Activated B cell treated with CpG ODN at 0.5 μM for 24 hours (primary cell): ENCODE results near the gene MCOLN1. TPM values are rescaled to one million over a fixed set of nuclear protein-coding genes. Genes with fewer than 3 reads are reported as not detected.

ENCODE experiments used
- ATAC-seq: fragments of 200-7000 bp; cut with Tn5 transposase; one replicate; pipeline ENCODE4 v1.10.0; 2021; ENCODE audit warnings: low read depth, mild to moderate bottlenecking, moderate library complexity
- CTCF ChIA-PET: fragments of 350-600 bp; sonication (Branson Sonifier 250); formaldehyde crosslinking; loops from one replicate; lab custom pipeline; 2021; ENCODE audit warnings: antibody characterized with exemption; lab: Charles Lee
- POLR2A ChIA-PET: fragments of 350-600 bp; sonication (Branson Sonifier 250); formaldehyde crosslinking; loops from one replicate; lab custom pipeline; 2021; ENCODE audit warnings: antibody characterized with exemption; lab: Charles Lee
- DNase-seq: peaks from one replicate; pipeline ENCODE4 v3.0.0; 2022
- H3K27ac Mint-ChIP-seq: one replicate; pipeline ENCODE4 v1.8.0; 2020; ENCODE audit warnings: mixed read lengths
- H3K27me3 Mint-ChIP-seq: one replicate; pipeline ENCODE4 v1.8.0; 2021; ENCODE audit warnings: mixed read lengths
- H3K36me3 Mint-ChIP-seq: one replicate; pipeline ENCODE4 v1.8.0; 2021; ENCODE audit warnings: low read depth, mixed read lengths
- H3K4me1 Mint-ChIP-seq: one replicate; pipeline ENCODE4 v1.8.0; 2021; ENCODE audit warnings: mixed read lengths
- H3K4me3 Mint-ChIP-seq: one replicate; pipeline ENCODE4 v1.8.0; 2020; ENCODE audit warnings: mild to moderate bottlenecking, mixed read lengths
- H3K9me3 Mint-ChIP-seq: one replicate; pipeline ENCODE4 v1.8.0; 2020; ENCODE audit warnings: mixed read lengths
- CTCF ChIP-seq: fragments of 200-600 bp; IDR thresholded peaks from one replicate; pipeline ENCODE4 v1.8.0; 2022; ENCODE audit warnings: antibody characterized with exemption, mild to moderate bottlenecking
- intact Hi-C: fragments of 100-400 bp; cut with micrococcal nuclease; formaldehyde crosslinking; loops from one replicate; pipeline ENCODE4 v1.15.1; 2024
- total RNA-seq: library from RNA; stranded (reverse); gene quantifications from 2 replicates; pipeline ENCODE4 v1.2.3, GENCODE V29; 2022

Gene MCOLN1
- total RNA-seq, 1 donor from 2014 or later = 13.7 TPM

- Mint-ChIP-seq H3K27ac (no peak overlapping the region), H3K36me3 (no peaks in the 10 kb centered on the region), H3K27me3 (peaks cover 41% of the 10 kb centered on the region), H3K9me3 (no peaks in the 10 kb centered on the region), H3K4me3 (peak overlapping the region; percentile 28), H3K4me1 (peaks cover 14% of the 10 kb centered on the region)
- intact Hi-C loops = no loop called here
- no peak for TF ChIP-seq CTCF
- CTCF ChIA-PET = no interaction called here
- DNase-seq (no peak), ATAC-seq (no peak)
- POLR2A ChIA-PET = no interaction called here
Observed at GRCh38 chr19:7500811-7501450, 21.5 kb upstream of the MCOLN1 start.

- DNase-seq (no peak), ATAC-seq (no peak)
- Mint-ChIP-seq H3K36me3 (no peaks in the 10 kb centered on the region), H3K27me3 (peaks cover 41% of the 10 kb centered on the region), H3K4me1 (peaks cover 18% of the 10 kb centered on the region), H3K4me3 (no peak overlapping the region), H3K27ac (no peak overlapping the region), H3K9me3 (no peaks in the 10 kb centered on the region)
- intact Hi-C loops = no loop called here
- POLR2A ChIA-PET = no interaction called here
- TF ChIP-seq CTCF = no peak
- CTCF ChIA-PET = no interaction called here
Observed at GRCh38 chr19:7502552-7502951, 19.9 kb upstream of the MCOLN1 start.

- intact Hi-C loops = no loop called here
- no peak for DNase-seq
Observed at GRCh38 chr19:7504684-7505083, 17.7 kb upstream of the MCOLN1 start.

GRCh38 chr19:7505288-7505681, 17.1 kb upstream of the MCOLN1 start:
- no peak for ATAC-seq
- H3K27ac Mint-ChIP-seq = no peak overlapping the region
- no peaks in the 10 kb centered on the region for H3K36me3 Mint-ChIP-seq
- CTCF ChIA-PET = no interaction called here
- no peak overlapping the region for H3K4me3 Mint-ChIP-seq
- TF ChIP-seq CTCF = no peak
- intact Hi-C loops = no loop called here
- POLR2A ChIA-PET = interaction anchor here (0.6 kb wide), 1 partner anchor 78 kb away, joined by 7 read pairs; no protein-coding TSS in a partner anchor
- H3K9me3 Mint-ChIP-seq = no peaks in the 10 kb centered on the region
- DNase-seq = no peak
- H3K27me3 Mint-ChIP-seq = peaks cover 37% of the 10 kb centered on the region
- peaks cover 17% of the 10 kb centered on the region for H3K4me1 Mint-ChIP-seq

More at GRCh38 chr19:7504684-7505083, 17.7 kb upstream of the MCOLN1 start:
- H3K27ac Mint-ChIP-seq = no peak overlapping the region
- ChIA-PET CTCF (no interaction called here), POLR2A (interaction anchor here (0.6 kb wide), 1 partner anchor 79 kb away, joined by 7 read pairs; no protein-coding TSS in a partner anchor)
- H3K36me3 Mint-ChIP-seq = no peaks in the 10 kb centered on the region
- H3K4me1 Mint-ChIP-seq = peaks cover 17% of the 10 kb centered on the region
- H3K27me3 Mint-ChIP-seq = peaks cover 40% of the 10 kb centered on the region
- H3K4me3 Mint-ChIP-seq = no peak overlapping the region
- no peak for TF ChIP-seq CTCF
- ATAC-seq = no peak
- H3K9me3 Mint-ChIP-seq = no peaks in the 10 kb centered on the region

GRCh38 chr19:7505682-7506384, 16.6 kb upstream of the MCOLN1 start:
- TF ChIP-seq CTCF = no peak

More at GRCh38 chr19:7505682-7506384, 16.6 kb upstream of the MCOLN1 start:
- Mint-ChIP-seq H3K36me3 (no peaks in the 10 kb centered on the region), H3K4me1 (peaks cover 17% of the 10 kb centered on the region), H3K27me3 (peaks cover 36% of the 10 kb centered on the region), H3K27ac (no peak overlapping the region), H3K9me3 (no peaks in the 10 kb centered on the region), H3K4me3 (no peak overlapping the region)
- intact Hi-C loops = loop anchor here (2.0 kb wide), 1 partner anchor 17 kb away; the partner anchor contains the start of gene PEX11G
- ChIA-PET CTCF (no interaction called here), POLR2A (interaction anchor here (0.6 to 0.8 kb wide), 2 partner anchors 12 to 17 kb away, joined by 3 to 5 read pairs; partner anchors contain the start of gene MCOLN1)
- DNase-seq (no peak), ATAC-seq (peak; percentile 55)
